B cell (primary cell): Measurements from ENCODE around the gene BSG. TPM values are rescaled to one million over a fixed set of nuclear protein-coding genes. Genes with fewer than 3 reads are reported as not detected.
A peak's percentile ranks its signal among the peaks of the same experiment; 100 is the strongest.
"Not testable (repeated sequence)": the region's sequence is repeated elsewhere in the genome, so short reads cannot be mapped to it uniquely, and the experiment has no call there.

ENCODE experiments used
- ATAC-seq: fragments of 200-7000 bp; cut with Tn5 transposase; one replicate; pipeline ENCODE4 v1.10.0; 2021; ENCODE audit warnings: low read depth, mild to moderate bottlenecking, moderate number of reproducible peaks, moderate library complexity
- CTCF ChIA-PET: fragments of 350-600 bp; sonication (Branson Sonifier 250); formaldehyde crosslinking; loops from one replicate; lab custom pipeline; 2021; ENCODE audit warnings: antibody characterized with exemption, inconsistent platforms; lab: Charles Lee
- POLR2A ChIA-PET: fragments of 350-600 bp; sonication (Branson Sonifier 250); formaldehyde crosslinking; loops from one replicate; lab custom pipeline; 2021; ENCODE audit warnings: antibody characterized with exemption; lab: Charles Lee
- DNase-seq: peaks from one replicate; pipeline ENCODE4 v3.0.0; 2013
- H2AFZ ChIP-seq: 2 replicates; pipeline ENCODE4 v1.6.1; 2012; ENCODE audit warnings: mild to moderate bottlenecking, low read depth, low read length; ENCODE audit not compliant: insufficient read depth, poor library complexity, severe bottlenecking
- H3K27ac ChIP-seq, 2 donors: 1 replicate in 1 of 2; 2 replicates in 1 of 2; pipeline ENCODE4 v1.5.1; 2012 to 2013; ENCODE audit warnings: low read length in 2 of 2, mild to moderate bottlenecking in 2 of 2, moderate library complexity in 1 of 2
- H3K27me3 ChIP-seq, 4 experiments: fragments of 200-600 bp in 1 of 4; sonication (generic) in 1 of 4; replicated peaks in 1 of 4; 1 replicate in 2 of 4; 2 replicates in 2 of 4; pipeline versions ENCODE4 v1.6.1 to v1.7.0; 2013 to 2016; ENCODE audit warnings: low read length in 3 of 4, mild to moderate bottlenecking in 2 of 4, mixed read lengths in 1 of 4, moderate library complexity in 1 of 4; ENCODE audit not compliant: insufficient read depth in 4 of 4, control insufficient read depth in 3 of 4; ENCODE audit errors: control extremely low read depth in 1 of 4
- H3K36me3 ChIP-seq, 2 experiments: replicated peaks in 1 of 2; 1 replicate in 1 of 2; 2 replicates in 1 of 2; pipeline versions ENCODE4 v1.6.1 to v1.7.1; 2013; ENCODE audit warnings: low read length in 1 of 2; ENCODE audit not compliant: insufficient read depth in 2 of 2, control insufficient read depth in 1 of 2; ENCODE audit errors: control extremely low read depth in 1 of 2, extremely low read depth in 1 of 2
- H3K4me1 ChIP-seq, 2 donors: fragments of 200-600 bp in 1 of 2; sonication (generic) in 1 of 2; 1 replicate in 1 of 2; 2 replicates in 1 of 2; pipeline versions ENCODE4 v1.5.1 to v1.6.1; 2013 to 2017; ENCODE audit warnings: low read length in 2 of 2; ENCODE audit not compliant: control insufficient read depth in 2 of 2, insufficient read depth in 2 of 2
- H3K4me2 ChIP-seq: replicated peaks from 2 replicates; pipeline ENCODE3; 2012; ENCODE audit warnings: mild to moderate bottlenecking, low read depth, low read length; ENCODE audit not compliant: poor library complexity, severe bottlenecking
- H3K4me3 ChIP-seq, 5 experiments: fragments of 200-600 bp in 1 of 5; sonication (generic) in 1 of 5; 1 replicate in 3 of 5; 2 replicates in 2 of 5; pipeline versions ENCODE4 v1.5.1 to v1.7.0; 2011 to 2016; ENCODE audit warnings: low read length in 4 of 5, mild to moderate bottlenecking in 4 of 5, low read depth in 2 of 5, control low read depth in 1 of 5, moderate library complexity in 1 of 5; ENCODE audit not compliant: insufficient read depth in 1 of 5; ENCODE audit errors: control extremely low read depth in 1 of 5, extremely low read depth in 1 of 5
- H3K79me2 ChIP-seq: fragments of 200-600 bp; sonication (generic); one replicate; pipeline ENCODE4 v1.6.0; 2016; ENCODE audit warnings: low read length; ENCODE audit not compliant: control insufficient read depth, insufficient read depth
- H3K9ac ChIP-seq: fragments of 200-600 bp; sonication (generic); 2 replicates; pipeline ENCODE4 v1.6.1; 2017; ENCODE audit warnings: mild to moderate bottlenecking, low read length, moderate library complexity
- H3K9me3 ChIP-seq, 3 donors: one replicate each; pipeline versions ENCODE4 v1.6.1 to v1.7.1; 2013; ENCODE audit warnings: low read length in 2 of 3; ENCODE audit not compliant: control insufficient read depth in 2 of 3, insufficient read depth in 1 of 3; ENCODE audit errors: control extremely low read depth in 1 of 3
- H4K20me1 ChIP-seq: 2 replicates; pipeline ENCODE4 v1.6.0; 2012; ENCODE audit warnings: mild to moderate bottlenecking, low read length; ENCODE audit not compliant: insufficient read depth, control insufficient read depth, poor library complexity, severe bottlenecking
- H3K27ac Mint-ChIP-seq: one replicate; pipeline ENCODE4 v1.8.0; 2021; ENCODE audit warnings: mixed read lengths
- H3K27me3 Mint-ChIP-seq: one replicate; pipeline ENCODE4 v1.8.0; 2021; ENCODE audit warnings: mixed read lengths
- H3K4me1 Mint-ChIP-seq: one replicate; pipeline ENCODE4 v1.8.0; 2021; ENCODE audit warnings: mixed read lengths
- H3K4me3 Mint-ChIP-seq: one replicate; pipeline ENCODE4 v1.8.0; 2021; ENCODE audit warnings: mixed read lengths
- H3K9me3 Mint-ChIP-seq: one replicate; pipeline ENCODE4 v1.8.0; 2022; ENCODE audit warnings: mixed read lengths; ENCODE audit not compliant: insufficient read depth
- EZH2 ChIP-seq: IDR thresholded peaks from 2 replicates; pipeline ENCODE4 v1.6.1; 2012; ENCODE audit warnings: borderline replicate concordance, low read depth, mild to moderate bottlenecking, moderate library complexity, low read length; ENCODE audit not compliant: insufficient read depth, poor library complexity, severe bottlenecking
- WGBS: methylation state at CpG from one replicate; pipeline ENCODE4 v1.1.5; 2013; ENCODE audit warnings: missing lambda C conversion rate; ENCODE audit not compliant: insufficient coverage; 5-methylcytosine and 5-hydroxymethylcytosine counted together
- intact Hi-C: fragments of 100-400 bp; cut with micrococcal nuclease; formaldehyde crosslinking; loops from one replicate; pipeline ENCODE4 v1.10.0; 2022
- polyA plus RNA-seq: library from polyadenylated mRNA; depleted of rRNA; stranded (reverse); fragments of >200 nt; gene quantifications from 2 replicates; pipeline ENCODE4 v1.2.3, GENCODE V29; 2012
- total RNA-seq, 2 donors: library from RNA; stranded (reverse); fragments of 120-200 nt in 1 of 2; gene quantifications; 1 replicate in 1 of 2; 2 replicates in 1 of 2; pipeline versions ENCODE4 v1.2.3 to v1.2.4, GENCODE V29; 2013 to 2022
- TF ChIP-seq, protein P1 (sequence below): fragments of 200-600 bp; IDR thresholded peaks from one replicate; pipeline ENCODE4 v1.8.0; 2022; ENCODE audit warnings: antibody characterized with exemption, mild to moderate bottlenecking

The BSG gene
- total and polyA plus RNA-seq, 2 donors (not counting 1 experiment from before 2014, with no cell fraction given): 82.1 to 131 TPM

GRCh38 chr19:602391-603301 is 30.2 kb downstream of the BSG start:
- POLR2A ChIA-PET: no interaction called here
- no peaks in the 10 kb centered on the region for H3K36me3 ChIP-seq
- intact Hi-C loops: no loop called here
- no peak overlapping the region for H3K9ac ChIP-seq
- TF ChIP-seq, protein P1, sequence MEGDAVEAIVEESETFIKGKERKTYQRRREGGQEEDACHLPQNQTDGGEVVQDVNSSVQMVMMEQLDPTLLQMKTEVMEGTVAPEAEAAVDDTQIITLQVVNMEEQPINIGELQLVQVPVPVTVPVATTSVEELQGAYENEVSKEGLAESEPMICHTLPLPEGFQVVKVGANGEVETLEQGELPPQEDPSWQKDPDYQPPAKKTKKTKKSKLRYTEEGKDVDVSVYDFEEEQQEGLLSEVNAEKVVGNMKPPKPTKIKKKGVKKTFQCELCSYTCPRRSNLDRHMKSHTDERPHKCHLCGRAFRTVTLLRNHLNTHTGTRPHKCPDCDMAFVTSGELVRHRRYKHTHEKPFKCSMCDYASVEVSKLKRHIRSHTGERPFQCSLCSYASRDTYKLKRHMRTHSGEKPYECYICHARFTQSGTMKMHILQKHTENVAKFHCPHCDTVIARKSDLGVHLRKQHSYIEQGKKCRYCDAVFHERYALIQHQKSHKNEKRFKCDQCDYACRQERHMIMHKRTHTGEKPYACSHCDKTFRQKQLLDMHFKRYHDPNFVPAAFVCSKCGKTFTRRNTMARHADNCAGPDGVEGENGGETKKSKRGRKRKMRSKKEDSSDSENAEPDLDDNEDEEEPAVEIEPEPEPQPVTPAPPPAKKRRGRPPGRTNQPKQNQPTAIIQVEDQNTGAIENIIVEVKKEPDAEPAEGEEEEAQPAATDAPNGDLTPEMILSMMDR: no peak
- TF ChIP-seq EZH2: no peak
- CTCF ChIA-PET: no interaction called here
- H3K4me2 ChIP-seq: no peak overlapping the region
- 62% methylated on average over 30 of the region's 35 CpGs for WGBS
- Mint-ChIP-seq H3K27me3 (no peaks in the 10 kb centered on the region), H3K9me3 (no peaks in the 10 kb centered on the region), H3K27ac (no peak overlapping the region), H3K4me1 (no peaks in the 10 kb centered on the region), H3K4me3 (no peak overlapping the region)
- H3K9me3 ChIP-seq: peaks cover 0 to 28% (median 0%) of the 10 kb centered on the region in 3 donors
- H4K20me1 ChIP-seq: no peaks in the 10 kb centered on the region
- no peak overlapping the region for H3K4me3 ChIP-seq
- H3K27me3 ChIP-seq: no peaks in the 10 kb centered on the region
- no peaks in the 10 kb centered on the region for H3K79me2 ChIP-seq
- H2AFZ ChIP-seq: no peak overlapping the region
- H3K4me1 ChIP-seq: no peaks in the 10 kb centered on the region
- ATAC-seq: no peak
- no peak for DNase-seq
- H3K27ac ChIP-seq: no peak overlapping the region

DNA sequence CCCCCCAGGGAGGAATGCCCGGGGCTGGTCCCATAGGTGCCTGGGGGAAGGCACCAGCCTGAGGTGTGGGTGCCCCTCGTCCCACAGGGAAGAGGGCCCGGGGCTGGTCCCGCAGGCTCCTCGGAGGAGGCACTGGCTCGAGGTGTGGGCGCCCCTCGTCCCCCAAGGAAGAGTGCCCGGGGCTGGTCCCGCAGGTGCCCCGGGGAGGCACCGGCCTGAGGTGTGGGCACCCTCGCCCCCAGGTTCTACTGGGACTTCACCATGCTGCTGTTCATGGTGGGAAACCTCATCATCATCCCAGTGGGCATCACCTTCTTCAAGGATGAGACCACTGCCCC is 30.9 kb downstream of the BSG start:
- H2AFZ ChIP-seq, ATAC-seq, H3K4me3 ChIP-seq, H3K9me3 Mint-ChIP-seq, H3K27ac ChIP-seq, H3K27me3 ChIP-seq, POLR2A ChIA-PET, CTCF ChIA-PET, H3K9ac ChIP-seq, H3K4me1 Mint-ChIP-seq, H3K27ac Mint-ChIP-seq, H3K4me3 Mint-ChIP-seq, H3K79me2 ChIP-seq, H3K36me3 ChIP-seq, DNase-seq, intact Hi-C loops, H3K4me2 ChIP-seq, H3K27me3 Mint-ChIP-seq, H3K4me1 ChIP-seq, H4K20me1 ChIP-seq: not testable (repeated sequence)
- WGBS: 82% methylated on average over 13 of the region's 13 CpGs
- H3K9me3 ChIP-seq: peaks cover 0 to 22% (median 0%) of the 10 kb centered on the region in 3 donors

GRCh38 chr19:603779-604178 is 31.4 kb downstream of the BSG start:
- peak; percentile 52 for ATAC-seq
- H3K27me3 Mint-ChIP-seq, H3K79me2 ChIP-seq, H3K4me3 ChIP-seq, intact Hi-C loops, H3K4me1 ChIP-seq, POLR2A ChIA-PET, H3K4me2 ChIP-seq, H3K4me1 Mint-ChIP-seq, H3K27ac Mint-ChIP-seq, H3K27ac ChIP-seq, DNase-seq, CTCF ChIA-PET, H4K20me1 ChIP-seq, H2AFZ ChIP-seq, H3K9ac ChIP-seq, H3K27me3 ChIP-seq, H3K36me3 ChIP-seq, H3K9me3 Mint-ChIP-seq, H3K4me3 Mint-ChIP-seq: not testable (repeated sequence)
- H3K9me3 ChIP-seq: peaks cover 0 to 20% (median 0%) of the 10 kb centered on the region in 3 donors
- WGBS: 85% methylated on average over 8 of the region's 20 CpGs
